Omental fat pad (tissue), 4 donors: ENCODE data around the gene ZIC4. TPM values are rescaled to one million over a fixed set of nuclear protein-coding genes. Genes with fewer than 3 reads are reported as not detected.

ENCODE experiments used
- ATAC-seq: fragments of 150-250 bp; one replicate; pipeline ENCODE4 v1.9.1; 2016; ENCODE audit warnings: mild to moderate bottlenecking, moderate library complexity; ENCODE audit not compliant: low FRiP score
- DNase-seq: peaks from one replicate; pipeline ENCODE4 v3.0.0-alpha.2; 2019; ENCODE audit warnings: low spot score
- CTCF ChIP-seq, 3 donors: fragments of 450-650 bp; IDR thresholded peaks; one replicate each; pipeline ENCODE4 v1.5.1; 2016 to 2017; ENCODE audit warnings: antibody characterized with exemption in 3 of 3, mild to moderate bottlenecking in 3 of 3, moderate library complexity in 2 of 3
- total RNA-seq, 4 donors: library from RNA; depleted of rRNA; stranded (reverse); fragments of >200 nt; gene quantifications; one replicate each; pipeline ENCODE4 v1.1.0, GENCODE V29; 2016

The ZIC4 gene
- total RNA-seq, 4 donors from 2014 or later, result not detected

- TF ChIP-seq CTCF (IDR thresholded peaks at IDR 0.05), result no peak
- ATAC-seq (no peak), DNase-seq (no peak)
These were observed 12.9 kb downstream of the ZIC4 start for GRCh38 chr3:147393261-147393942.

- DNase-seq, result no peak
- no peak for ATAC-seq
- no peak for TF ChIP-seq CTCF (IDR thresholded peaks at IDR 0.05)
These were observed 13.8 kb downstream of the ZIC4 start for GRCh38 chr3:147392625-147392946.

GRCh38 chr3:147391781-147392624 is 14.3 kb downstream of the ZIC4 start:
- no peak for DNase-seq
- no peak for ATAC-seq
- TF ChIP-seq CTCF (IDR thresholded peaks at IDR 0.05), result no peak

GRCh38 chr3:147390589-147391569 is 15.5 kb downstream of the ZIC4 start:
- no peak for DNase-seq
- TF ChIP-seq CTCF (IDR thresholded peaks at IDR 0.05), result no peak

GRCh38 chr3:147389717-147390116 is 16.6 kb downstream of the ZIC4 start:
- DNase-seq, result no peak
- no peak for TF ChIP-seq CTCF (IDR thresholded peaks at IDR 0.05)
- ATAC-seq, result no peak

More at GRCh38 chr3:147390589-147391569, 15.5 kb downstream of the ZIC4 start:
- ATAC-seq, result no peak

- ATAC-seq (no peak), DNase-seq (no peak)
- no peak for TF ChIP-seq CTCF (IDR thresholded peaks at IDR 0.05)
These were observed 17.4 kb downstream of the ZIC4 start for GRCh38 chr3:147388700-147389580.
